Fibroblast of lung (primary cell): ENCODE measurements around the gene TASOR2. TPM values are rescaled to one million over a fixed set of nuclear protein-coding genes. Genes with fewer than 3 reads are reported as not detected.

ENCODE experiments used
- DNase-seq, 2 donors: peaks; one replicate each; pipeline versions ENCODE4 v3.0.0 to v3.0.0-alpha.2; 2010; ENCODE audit warnings: low read depth in 2 of 2
- H2AFZ ChIP-seq: 2 replicates; pipeline ENCODE4 v1.5.1; 2012; ENCODE audit warnings: low read length, control low read depth, inconsistent platforms
- H3K27ac ChIP-seq: 2 replicates; pipeline ENCODE4 v1.5.1; 2011; ENCODE audit warnings: low read length, control low read depth; ENCODE audit not compliant: insufficient read depth
- H3K27me3 ChIP-seq: 2 replicates; pipeline ENCODE4 v1.5.1; 2011; ENCODE audit warnings: mild to moderate bottlenecking, low read length; ENCODE audit not compliant: control insufficient read depth, insufficient read depth
- H3K36me3 ChIP-seq: 2 replicates; pipeline ENCODE4 v1.5.1; 2011; ENCODE audit warnings: low read length; ENCODE audit not compliant: control insufficient read depth, insufficient read depth
- H3K4me1 ChIP-seq: 2 replicates; pipeline ENCODE4 v1.5.1; 2011; ENCODE audit warnings: low read length; ENCODE audit not compliant: control insufficient read depth, insufficient read depth; ENCODE audit errors: extremely low read depth
- H3K4me2 ChIP-seq: 2 replicates; pipeline ENCODE4 v1.5.1; 2011; ENCODE audit warnings: low read length, control low read depth; ENCODE audit not compliant: insufficient read depth; ENCODE audit errors: extremely low read depth
- H3K4me3 ChIP-seq, 4 experiments: fragments of 200-600 bp in 1 of 4; sonication (generic) in 1 of 4; replicated peaks in 1 of 4; 2 replicates each; pipeline ENCODE4 v1.5.1; 2011 to 2016; ENCODE audit warnings: low read length in 4 of 4, low read depth in 3 of 4, mild to moderate bottlenecking in 3 of 4, control low read depth in 2 of 4, inconsistent platforms in 1 of 4, mixed read lengths in 1 of 4; ENCODE audit not compliant: insufficient read depth in 1 of 4; ENCODE audit errors: control extremely low read depth in 1 of 4
- H3K79me2 ChIP-seq: 2 replicates; pipeline ENCODE4 v1.5.1; 2012; ENCODE audit warnings: mild to moderate bottlenecking, low read length, inconsistent platforms; ENCODE audit not compliant: control insufficient read depth, insufficient read depth
- H3K9ac ChIP-seq: 2 replicates; pipeline ENCODE4 v1.5.1; 2011; ENCODE audit warnings: mild to moderate bottlenecking, low read length, control low read depth; ENCODE audit not compliant: insufficient read depth
- H3K9me3 ChIP-seq: 2 replicates; pipeline ENCODE4 v1.5.1; 2012; ENCODE audit warnings: low read depth, low read length; ENCODE audit not compliant: control insufficient read depth, insufficient read depth
- H4K20me1 ChIP-seq: 2 replicates; pipeline ENCODE4 v1.5.1; 2011; ENCODE audit warnings: low read length; ENCODE audit not compliant: control insufficient read depth, insufficient read depth; ENCODE audit errors: extremely low read depth
- CTCF ChIP-seq, 2 donors: IDR thresholded peaks in 1 of 2; conservative IDR thresholded peaks in 1 of 2; 1 replicate in 1 of 2; 2 replicates in 1 of 2; pipeline ENCODE4 v1.5.1; 2011 to 2012; ENCODE audit warnings: low read length in 2 of 2, control low read depth in 1 of 2, inconsistent platforms in 1 of 2, low read depth in 1 of 2, mild to moderate bottlenecking in 1 of 2
- EZH2 ChIP-seq: IDR thresholded peaks from 2 replicates; pipeline ENCODE4 v1.5.1; 2012; ENCODE audit warnings: low read length, control low read depth, mild to moderate bottlenecking; ENCODE audit errors: missing control alignments
- polyA plus RNA-seq, 2 donors: library from polyadenylated mRNA; depleted of rRNA in 1 of 2; stranded (reverse) in 1 of 2; unstranded in 1 of 2; fragments of >200 nt; gene quantifications; 2 replicates each; pipeline ENCODE4 v1.2.1, GENCODE V29; 2011 to 2012; ENCODE audit warnings: missing spikeins in 1 of 2
- total RNA-seq: library from RNA; depleted of rRNA; stranded (reverse); fragments of >200 nt; gene quantifications from 2 replicates; pipeline ENCODE4 v1.2.1, GENCODE V29; 2014

The TASOR2 gene
- total and polyA plus RNA-seq, 2 donors (not counting 1 experiment from before 2014, with no cell fraction given): 41.1 to 77.9 TPM

GRCh38 chr10:5645375-5645774 is 39.3 kb upstream of the TASOR2 start:
- Histone ChIP-seq H2AFZ (no peak overlapping the region), H3K79me2 (no peaks in the 10 kb centered on the region), H3K36me3 (peaks cover 5% of the 10 kb centered on the region), H3K27ac (no peak overlapping the region), H3K9me3 (no peaks in the 10 kb centered on the region), H3K4me3 (no peak overlapping the region), H3K4me1 (no peaks in the 10 kb centered on the region), H3K27me3 (no peaks in the 10 kb centered on the region), H3K4me2 (no peak overlapping the region), H3K9ac (no peak overlapping the region), H4K20me1 (no peaks in the 10 kb centered on the region)
- TF ChIP-seq CTCF (conservative IDR thresholded peaks at IDR 0.05 in 1 of 2, IDR thresholded peaks at IDR 0.05 in 1 of 2; ENCODE audit: low read depth in 1 of 2, low read length in 2 of 2) (no peak), EZH2 (no peak)
- DNase-seq: no peak

GRCh38 chr10:5645944-5646617 is 38.6 kb upstream of the TASOR2 start:
- Histone ChIP-seq H3K9ac (no peak overlapping the region), H3K27ac (no peak overlapping the region), H3K4me2 (no peak overlapping the region), H3K4me1 (no peaks in the 10 kb centered on the region), H3K27me3 (no peaks in the 10 kb centered on the region), H3K9me3 (no peaks in the 10 kb centered on the region), H3K36me3 (peaks cover 5% of the 10 kb centered on the region), H2AFZ (no peak overlapping the region), H3K4me3 (no peak overlapping the region), H4K20me1 (no peaks in the 10 kb centered on the region), H3K79me2 (no peaks in the 10 kb centered on the region)
- DNase-seq: no peak
- TF ChIP-seq CTCF (conservative IDR thresholded peaks at IDR 0.05 in 1 of 2, IDR thresholded peaks at IDR 0.05 in 1 of 2; ENCODE audit: low read depth in 1 of 2, low read length in 2 of 2): no peak
- no peak for TF ChIP-seq EZH2

GRCh38 chr10:5647507-5648240 is 37.0 kb upstream of the TASOR2 start:
- Histone ChIP-seq H3K4me3 (no peak overlapping the region), H3K36me3 (no peaks in the 10 kb centered on the region), H3K4me1 (no peaks in the 10 kb centered on the region), H3K9me3 (no peaks in the 10 kb centered on the region), H3K4me2 (no peak overlapping the region), H3K9ac (no peak overlapping the region), H3K79me2 (no peaks in the 10 kb centered on the region), H4K20me1 (no peaks in the 10 kb centered on the region), H2AFZ (no peak overlapping the region), H3K27ac (no peak overlapping the region), H3K27me3 (no peaks in the 10 kb centered on the region)
- DNase-seq: no peak
- TF ChIP-seq EZH2 (no peak), CTCF (conservative IDR thresholded peaks at IDR 0.05 in 1 of 2, IDR thresholded peaks at IDR 0.05 in 1 of 2; ENCODE audit: low read depth in 1 of 2, low read length in 2 of 2) (no peak)
